Effector memory CD4-positive, alpha-beta T cell (primary cell): ENCODE measurements around the gene CCDC136.
A peak's percentile ranks its signal among the peaks of the same experiment; 100 is the strongest.

ENCODE experiments used
- DNase-seq, 3 donors: peaks; one replicate each; pipeline ENCODE4 v3.0.0-alpha.2; 2020
- H3K27ac ChIP-seq: 2 replicates; pipeline ENCODE4 v1.7.0; 2013; ENCODE audit warnings: mild to moderate bottlenecking, low read length, moderate library complexity; ENCODE audit not compliant: insufficient read depth, poor library complexity, severe bottlenecking
- H3K27me3 ChIP-seq: replicated peaks from 2 replicates; pipeline ENCODE4 v1.7.0; 2013; ENCODE audit warnings: mild to moderate bottlenecking, low read length; ENCODE audit not compliant: insufficient read depth, control insufficient read depth, poor library complexity, severe bottlenecking
- H3K36me3 ChIP-seq: 2 replicates; pipeline ENCODE4 v1.7.0; 2013; ENCODE audit warnings: mild to moderate bottlenecking, low read length, moderate library complexity; ENCODE audit not compliant: control insufficient read depth, insufficient read depth
- H3K4me1 ChIP-seq: 2 replicates; pipeline ENCODE4 v1.7.0; 2013; ENCODE audit warnings: low read length, mild to moderate bottlenecking; ENCODE audit not compliant: control insufficient read depth, insufficient read depth, poor library complexity, severe bottlenecking
- H3K4me3 ChIP-seq: 2 replicates; pipeline ENCODE4 v1.7.0; 2013; ENCODE audit warnings: low read length, low read depth, mild to moderate bottlenecking; ENCODE audit not compliant: insufficient read depth, poor library complexity, severe bottlenecking
- H3K9me3 ChIP-seq: 2 replicates; pipeline ENCODE4 v1.7.0; 2013; ENCODE audit warnings: mild to moderate bottlenecking, low read length, moderate library complexity; ENCODE audit not compliant: control insufficient read depth

The CCDC136 gene

GRCh38 chr7:128777156-128778123 lies 14.3 kb upstream of the CCDC136 start:
- no peak overlapping the region for H3K4me3 ChIP-seq
- no peak overlapping the region for H3K27ac ChIP-seq
- no peak for DNase-seq
- no peaks in the 10 kb centered on the region for H3K9me3 ChIP-seq
- H3K27me3 ChIP-seq: no peaks in the 10 kb centered on the region
- no peaks in the 10 kb centered on the region for H3K4me1 ChIP-seq
- peaks cover 8% of the 10 kb centered on the region for H3K36me3 ChIP-seq

- Histone ChIP-seq H3K9me3 (no peaks in the 10 kb centered on the region), H3K4me3 (no peak overlapping the region), H3K27ac (no peak overlapping the region), H3K4me1 (no peaks in the 10 kb centered on the region), H3K27me3 (no peaks in the 10 kb centered on the region), H3K36me3 (peaks cover 4% of the 10 kb centered on the region)
- DNase-seq: no peak
These were observed 12.8 kb upstream of the CCDC136 start for GRCh38 chr7:128778946-128779345.

DNA sequence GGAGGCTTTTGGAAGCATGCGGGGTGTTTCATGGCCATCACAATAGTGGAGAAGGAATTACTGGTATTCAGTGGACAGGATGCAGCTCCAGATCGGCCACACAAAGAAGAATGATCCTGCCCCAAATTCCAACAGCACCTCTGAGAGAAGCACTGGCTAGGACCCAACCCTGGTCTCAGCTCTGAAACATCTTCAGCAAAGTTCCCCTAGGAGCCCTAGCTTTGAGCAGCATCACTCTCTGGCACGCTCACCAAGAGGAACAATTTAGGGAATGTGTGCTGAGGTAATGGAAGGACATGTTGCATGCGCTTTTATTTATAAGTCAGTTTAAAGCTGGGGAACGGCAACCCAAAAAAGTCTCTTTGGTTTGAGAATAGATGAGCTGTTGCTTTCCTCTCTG lies 10.6 kb upstream of the CCDC136 start:
- H3K27ac ChIP-seq: no peak overlapping the region
- no peak for DNase-seq

DNA sequence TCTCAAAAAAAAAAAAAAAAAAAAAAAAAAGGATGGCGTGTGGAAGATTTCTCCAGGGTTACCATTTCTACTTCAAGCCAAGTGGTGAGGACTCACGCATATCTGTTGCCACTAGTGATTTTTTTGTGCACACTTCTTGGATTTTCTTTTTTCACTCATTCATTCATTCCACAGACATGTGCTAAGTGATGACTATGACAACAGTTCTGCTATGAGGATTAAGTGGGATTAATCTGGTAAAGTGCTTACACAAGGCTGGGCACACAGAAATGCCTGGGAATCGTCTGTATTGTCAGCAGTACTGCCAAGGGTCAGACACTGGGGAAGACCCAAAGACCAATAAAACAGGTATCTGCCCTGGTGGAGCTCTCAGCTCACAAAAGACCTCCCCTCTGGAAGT lies 9.9 kb upstream of the CCDC136 start:
- no peaks in the 10 kb centered on the region for H3K27me3 ChIP-seq
- no peak overlapping the region for H3K4me3 ChIP-seq
- H3K9me3 ChIP-seq: no peaks in the 10 kb centered on the region
- H3K4me1 ChIP-seq: no peaks in the 10 kb centered on the region
- H3K36me3 ChIP-seq: no peaks in the 10 kb centered on the region
- DNase-seq: no peak
- H3K27ac ChIP-seq: no peak overlapping the region

More for the DNA sequence above, 10.6 kb upstream of the CCDC136 start:
- Histone ChIP-seq H3K4me1 (no peaks in the 10 kb centered on the region), H3K36me3 (no peaks in the 10 kb centered on the region), H3K27me3 (no peaks in the 10 kb centered on the region), H3K9me3 (no peaks in the 10 kb centered on the region), H3K4me3 (no peak overlapping the region)

DNA sequence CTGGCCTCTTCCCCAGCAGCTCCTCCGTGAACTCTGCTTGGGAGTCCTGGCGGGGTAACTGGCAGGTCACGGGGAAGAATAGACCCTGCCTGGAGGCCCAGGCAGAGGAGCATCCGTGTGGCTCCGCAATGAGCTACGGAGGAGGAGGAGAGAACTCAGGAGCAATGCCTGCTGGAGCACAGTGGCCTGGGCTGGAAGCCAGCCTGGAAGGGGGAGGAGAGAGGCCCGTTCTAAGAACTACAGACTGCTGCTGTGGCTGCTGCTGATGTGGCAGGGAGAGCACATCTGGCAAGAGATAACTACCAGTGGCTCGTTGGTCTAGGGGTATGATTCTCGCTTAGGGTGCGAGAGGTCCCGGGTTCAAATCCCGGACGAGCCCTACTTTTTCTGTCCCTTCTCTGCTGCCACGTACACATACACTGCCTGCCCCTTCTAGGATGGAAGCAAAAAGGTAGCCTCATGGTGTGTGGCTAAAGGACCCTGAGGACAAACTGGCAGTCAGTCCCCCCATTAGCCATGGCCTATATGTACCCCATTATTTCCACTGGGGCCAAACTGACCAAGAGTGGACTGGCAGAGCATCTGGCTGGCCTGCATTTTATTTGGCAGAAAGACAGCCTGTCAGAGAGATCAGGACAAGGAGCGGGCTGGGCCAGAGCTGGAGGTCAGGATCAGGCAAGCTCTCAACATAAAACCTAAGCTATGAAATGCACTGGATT lies 8.5 kb upstream of the CCDC136 start:
- Histone ChIP-seq H3K27me3 (no peaks in the 10 kb centered on the region), H3K36me3 (no peaks in the 10 kb centered on the region), H3K4me1 (no peaks in the 10 kb centered on the region), H3K9me3 (no peaks in the 10 kb centered on the region), H3K27ac (no peak overlapping the region), H3K4me3 (no peak overlapping the region)
- no peak for DNase-seq

DNA sequence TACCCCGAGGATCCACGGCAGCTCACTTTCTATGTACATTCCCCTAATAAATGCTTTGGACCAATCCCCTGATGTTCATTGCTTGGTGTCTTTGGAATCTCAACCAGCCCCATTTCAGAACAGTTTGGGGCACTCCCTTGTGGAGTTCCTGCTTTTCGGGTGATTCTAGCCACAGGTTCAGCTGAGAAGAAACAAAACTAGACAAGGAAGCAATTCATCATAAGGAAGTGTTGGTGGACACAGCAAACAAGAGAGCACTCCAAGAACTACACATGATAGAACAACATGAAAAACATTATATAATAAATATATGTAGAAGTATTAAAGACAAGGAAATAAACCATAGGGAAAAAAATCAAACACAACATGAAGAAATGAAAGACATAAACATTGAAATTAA lies 6.0 kb upstream of the CCDC136 start:
- H3K27me3 ChIP-seq: no peaks in the 10 kb centered on the region
- no peak for DNase-seq
- no peak overlapping the region for H3K4me3 ChIP-seq
- H3K9me3 ChIP-seq: no peaks in the 10 kb centered on the region
- H3K36me3 ChIP-seq: no peaks in the 10 kb centered on the region
- H3K27ac ChIP-seq: no peak overlapping the region
- H3K4me1 ChIP-seq: peaks cover 5% of the 10 kb centered on the region

GRCh38 chr7:128788446-128789412 lies 3.0 kb upstream of the CCDC136 start:
- no peak for DNase-seq
- Histone ChIP-seq H3K36me3 (no peaks in the 10 kb centered on the region), H3K9me3 (no peaks in the 10 kb centered on the region), H3K27ac (no peak overlapping the region), H3K27me3 (no peaks in the 10 kb centered on the region), H3K4me1 (peaks cover 14% of the 10 kb centered on the region), H3K4me3 (no peak overlapping the region)

- H3K27ac ChIP-seq: peak overlapping the region; percentile 32
- H3K4me3 ChIP-seq: peak overlapping the region; percentile 93
- no peak for DNase-seq
- no peaks in the 10 kb centered on the region for H3K36me3 ChIP-seq
- peaks cover 14% of the 10 kb centered on the region for H3K4me1 ChIP-seq
- H3K9me3 ChIP-seq: no peaks in the 10 kb centered on the region
- no peaks in the 10 kb centered on the region for H3K27me3 ChIP-seq
These were observed 1.3 kb upstream of the CCDC136 start for GRCh38 chr7:128790315-128791041.

DNA sequence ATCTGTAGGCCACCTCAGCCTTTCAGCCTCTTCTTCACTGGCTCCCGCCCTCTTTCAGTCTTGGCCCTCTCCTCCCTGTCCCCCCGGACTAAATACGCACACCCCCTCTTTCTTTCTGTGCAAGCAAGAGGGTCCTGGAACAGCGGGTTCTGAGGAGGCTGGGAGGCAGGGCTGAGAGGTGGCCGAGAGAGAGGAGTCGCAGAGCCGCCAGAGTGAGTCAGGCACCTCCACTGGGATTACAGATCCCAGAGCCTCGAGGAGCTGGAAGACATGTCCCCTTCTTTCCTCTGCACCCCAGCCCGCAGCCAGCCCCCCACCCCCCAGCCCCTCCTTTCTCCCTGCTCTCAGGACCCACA lies 182 bp downstream of the CCDC136 start:
- DNase-seq: no peak
- Histone ChIP-seq H3K27ac (no peak overlapping the region), H3K4me3 (peak overlapping the region; percentile 93), H3K9me3 (no peaks in the 10 kb centered on the region), H3K4me1 (peaks cover 14% of the 10 kb centered on the region), H3K36me3 (no peaks in the 10 kb centered on the region), H3K27me3 (no peaks in the 10 kb centered on the region)
